Activated gamma-delta T cell (primary cell): ENCODE results near the gene FOXL2.
A peak's percentile ranks its signal among the peaks of the same experiment; 100 is the strongest.

Source experiments
- DNase-seq: peaks from one replicate; lab custom pipeline; 2025; lab: John Stamatoyannopoulos, UW
- total RNA-seq, 2 donors: gene quantifications; one replicate each; lab custom pipeline; 2026; lab: John Stamatoyannopoulos, UW

Gene FOXL2
- 0 to 0.10 reads per million in 2 donors for total RNA-seq

DNA sequence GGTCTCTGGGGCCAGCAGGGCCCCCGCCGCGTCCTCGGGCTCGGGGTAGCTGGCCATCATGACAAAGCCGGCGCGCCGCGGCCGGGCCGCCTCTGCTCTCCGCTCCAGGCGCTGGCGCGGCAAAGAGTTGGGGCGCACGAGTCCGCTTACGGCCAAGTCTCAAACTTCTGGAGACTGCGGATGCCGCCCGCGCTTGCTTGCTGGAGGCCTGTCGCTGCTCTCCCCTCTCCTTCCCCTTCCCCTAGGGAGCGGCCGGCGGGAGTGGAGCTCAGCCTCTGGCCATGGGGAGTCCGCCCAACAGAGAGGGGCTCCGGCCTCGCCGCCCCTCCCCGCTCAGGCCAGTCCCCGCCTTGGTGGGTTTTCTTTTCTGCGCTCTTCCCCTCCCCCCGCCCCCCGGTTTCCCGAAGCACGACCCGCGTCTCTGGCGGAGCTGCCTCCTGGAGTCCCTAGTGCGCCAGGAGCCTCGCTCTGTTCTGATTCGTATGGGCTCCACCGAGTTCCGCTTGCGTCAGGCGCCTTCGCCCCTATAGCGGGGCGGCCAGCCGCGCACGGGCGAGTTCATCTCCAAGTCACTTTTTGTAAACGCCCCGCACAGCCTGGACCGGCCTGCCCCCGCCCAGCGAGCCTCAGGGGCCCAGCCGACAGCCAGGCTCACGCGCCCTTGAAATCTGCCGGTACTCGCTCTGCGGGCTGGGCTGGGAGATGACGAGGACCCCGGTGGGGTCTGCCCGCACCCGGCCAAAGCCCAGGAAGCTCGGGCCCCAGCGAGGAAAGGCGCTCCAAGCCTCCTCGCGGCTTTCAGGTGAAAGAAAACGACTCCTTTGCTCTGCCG, at the start of gene FOXL2, which contains the start of gene FOXL2NB:
FOXL2 (minus strand) TSS at position 475 of the 832 bp plus-strand sequence; CDS start at position 60, 415 bp downstream.
FOXL2NB (plus strand) TSS at position 555 of the 832 bp plus-strand sequence; CDS start at position 703, 148 bp downstream.
- DNase-seq: peak; percentile 14

- no peak for DNase-seq
Observed at GRCh38 chr3:138995706-138996105, 48.8 kb upstream of the FOXL2 start.

- DNase-seq: no peak
Observed at GRCh38 chr3:138987181-138987580, 40.2 kb upstream of the FOXL2 start.

GRCh38 chr3:138985932-138986331, 39.0 kb upstream of the FOXL2 start:
- DNase-seq: no peak

GRCh38 chr3:138984816-138985215, 37.9 kb upstream of the FOXL2 start:
- DNase-seq: no peak

GRCh38 chr3:138976047-138976446, 29.1 kb upstream of the FOXL2 start:
- no peak for DNase-seq

DNA sequence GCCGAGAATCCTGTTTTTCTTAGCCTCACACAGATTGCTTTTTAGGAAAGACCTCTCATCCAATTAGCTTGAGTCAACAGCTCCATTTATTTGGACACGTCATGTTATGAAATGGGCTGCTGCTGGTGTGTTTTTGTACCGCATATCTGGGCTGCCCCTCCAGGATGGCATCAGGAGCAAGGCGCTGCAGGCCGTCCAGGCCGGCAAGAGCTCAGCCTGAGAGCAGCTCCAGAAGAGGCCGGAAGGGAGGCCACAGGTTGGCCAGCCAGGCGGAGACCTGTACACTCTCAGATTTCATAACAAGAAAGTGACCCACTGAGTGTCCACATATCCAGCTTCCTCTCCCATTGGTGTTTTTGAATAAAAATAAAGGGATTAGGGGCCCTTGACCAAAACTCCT, 28.4 kb upstream of the FOXL2 start:
- no peak for DNase-seq

DNA sequence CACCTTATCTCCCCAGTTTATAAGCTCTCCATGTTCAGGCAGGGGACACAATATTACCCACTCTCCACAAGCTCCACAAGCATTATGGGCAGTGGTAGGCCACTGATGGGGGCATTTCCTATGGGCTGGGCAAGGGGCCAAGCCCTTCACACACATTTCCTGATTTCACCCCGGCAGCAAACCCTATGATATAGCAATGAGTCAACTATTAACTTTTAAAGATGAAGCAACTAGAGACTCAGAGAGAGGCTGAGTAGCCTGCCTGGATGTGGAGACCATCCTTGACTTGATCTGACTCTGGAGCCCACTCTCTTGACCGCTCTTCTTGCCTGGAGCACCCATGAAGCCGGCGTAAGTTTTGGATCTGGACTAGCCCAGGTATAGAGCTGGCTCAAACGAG, 27.5 kb upstream of the FOXL2 start:
- DNase-seq: no peak

GRCh38 chr3:138972941-138973340, 26.0 kb upstream of the FOXL2 start:
- DNase-seq: no peak

GRCh38 chr3:138971766-138972320, 24.9 kb upstream of the FOXL2 start:
- DNase-seq: no peak

DNA sequence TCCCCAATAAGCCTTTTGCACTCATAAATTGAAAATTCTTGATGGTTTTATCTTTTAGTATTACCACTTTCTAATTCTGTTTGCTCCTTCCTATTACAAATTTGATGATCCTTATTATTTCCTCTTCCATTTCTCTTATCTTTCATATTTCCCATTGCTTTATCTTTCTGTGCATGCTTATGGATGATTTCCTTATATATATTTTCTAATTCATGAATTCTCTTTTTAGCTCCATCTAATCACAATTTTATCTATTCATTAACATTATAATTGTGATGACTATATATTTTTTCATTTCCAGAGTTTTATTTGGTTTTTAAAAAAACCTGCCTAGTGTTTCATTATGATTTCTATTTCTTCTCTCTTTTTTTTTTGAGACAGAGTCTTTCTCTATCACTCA, 18.0 kb upstream of the FOXL2 start:
- no peak for DNase-seq

- no peak for DNase-seq
Observed at GRCh38 chr3:138964264-138964663, 17.3 kb upstream of the FOXL2 start.

DNA sequence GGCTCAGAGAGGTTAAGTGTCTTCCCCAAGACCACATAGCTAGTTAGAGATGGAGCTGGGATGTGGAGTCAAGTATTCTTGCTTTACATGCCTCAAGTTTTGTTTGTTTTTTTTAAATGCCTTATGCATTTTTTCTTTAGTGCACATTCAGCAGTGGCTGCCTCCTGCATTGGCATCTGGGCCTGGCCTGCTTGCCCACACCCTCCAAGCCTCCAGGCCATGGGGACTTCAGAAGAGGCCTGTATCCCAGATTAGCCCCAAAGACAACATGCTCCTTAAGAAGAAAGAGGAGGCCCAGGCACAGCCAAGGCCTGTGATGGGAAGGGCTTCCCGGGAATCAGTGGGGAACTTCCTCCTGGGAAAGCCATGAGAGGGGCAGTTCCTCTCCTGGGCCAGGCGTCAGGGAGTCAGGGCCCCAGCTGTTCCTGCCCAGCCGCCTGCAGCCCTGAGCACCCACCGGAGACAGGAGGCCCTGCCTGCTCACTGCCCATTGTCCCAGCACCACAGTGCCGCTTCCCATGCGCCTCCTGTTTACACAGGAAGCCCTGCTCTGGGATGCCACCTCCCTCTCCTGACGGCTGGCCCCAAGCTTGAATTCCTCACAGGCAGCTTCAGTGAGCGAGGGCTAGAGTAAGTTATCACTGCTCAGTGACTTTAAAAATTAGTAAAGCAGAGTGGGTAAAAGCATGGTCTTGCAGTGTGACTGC, 16.1 kb upstream of the FOXL2 start:
- DNase-seq: no peak

DNA sequence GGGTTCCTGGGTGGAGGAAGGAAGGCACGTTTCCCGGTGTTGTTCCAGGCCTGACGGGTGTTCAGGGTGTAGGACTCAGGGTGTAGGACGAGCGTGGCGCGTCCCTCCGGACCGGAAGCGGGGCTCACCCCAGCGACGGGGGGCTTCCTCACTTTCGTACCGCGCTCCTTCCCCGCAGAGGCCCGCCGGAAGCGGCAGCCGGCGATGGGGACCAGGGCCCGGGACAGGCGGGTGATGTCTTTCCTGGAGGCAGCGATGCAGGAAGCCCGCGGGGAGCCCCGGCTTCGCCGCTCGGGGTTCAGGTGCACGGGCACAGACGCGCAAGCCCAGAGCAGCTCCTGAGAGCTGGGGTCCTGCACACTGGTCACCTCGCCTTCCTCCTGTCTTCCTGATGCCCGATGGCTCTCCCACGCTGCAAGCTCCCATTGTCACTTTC, 13.5 kb upstream of the FOXL2 start:
- no peak for DNase-seq

DNA sequence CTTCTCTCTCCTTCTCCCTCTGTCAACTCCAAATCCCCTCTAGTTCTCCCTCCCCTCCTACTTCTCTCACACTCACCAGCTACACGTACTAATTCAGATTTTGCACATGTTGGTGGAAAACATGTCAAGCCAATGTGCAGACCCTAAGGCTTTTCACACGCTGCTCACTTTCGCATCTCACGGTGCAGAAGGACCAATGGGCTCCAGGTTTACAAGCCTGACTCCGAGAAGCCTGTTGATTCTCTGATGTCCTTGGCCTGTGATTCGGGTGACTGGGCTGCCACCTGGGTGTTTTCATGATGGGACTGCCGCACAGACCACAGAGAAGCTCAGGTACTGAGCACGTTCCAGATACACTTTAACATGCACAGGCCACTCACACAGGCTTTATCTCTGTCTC, 3.8 kb upstream of the FOXL2 start:
- DNase-seq: no peak

- DNase-seq: no peak
Observed at GRCh38 chr3:138950006-138950644, 3.2 kb upstream of the FOXL2 start.

- DNase-seq: no peak
Observed at GRCh38 chr3:138949445-138950005, 2.6 kb upstream of the FOXL2 start.

- no peak for DNase-seq
Observed at GRCh38 chr3:138949002-138949418, 2.1 kb upstream of the FOXL2 start.

GRCh38 chr3:138948371-138949001, 1.5 kb upstream of the FOXL2 start:
- no peak for DNase-seq

DNA sequence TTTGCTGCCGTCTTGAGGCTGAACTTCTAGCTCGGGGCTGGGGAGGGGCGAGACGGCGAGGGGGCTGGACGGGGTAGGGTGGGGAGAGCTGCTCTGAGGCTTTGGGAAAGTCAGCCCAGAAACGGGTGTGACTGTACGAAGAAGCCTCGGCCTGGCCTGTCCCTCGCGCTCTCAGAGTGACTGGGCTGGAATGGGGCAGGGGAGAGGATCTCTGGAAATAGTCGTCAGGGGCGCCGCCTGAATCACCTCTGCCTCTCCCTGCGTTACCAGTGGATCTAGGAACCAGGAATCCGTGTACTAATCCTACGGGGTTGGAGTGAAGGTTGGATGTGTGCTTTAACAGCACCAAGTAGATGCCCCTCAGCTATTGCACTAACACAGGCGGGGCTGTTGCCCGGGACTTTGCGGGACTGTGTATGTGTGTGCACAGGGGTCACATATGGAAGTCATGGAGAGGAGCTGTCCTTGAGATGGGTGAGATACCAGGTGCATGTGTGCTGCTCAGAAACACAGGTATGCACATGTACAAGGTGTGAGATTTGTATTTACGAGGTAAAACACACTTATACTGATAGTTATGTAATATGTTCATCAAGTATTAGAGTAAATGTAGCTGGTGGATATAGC, 671 bp upstream of the FOXL2 start:
- no peak for DNase-seq
